GM15510 (cell line): Measurements from ENCODE around the gene ERVW-1.

Experiments used
- POLR2A ChIP-seq: IDR thresholded peaks from 3 replicates; pipeline ENCODE4 v1.6.1; 2011; ENCODE audit warnings: borderline replicate concordance; ENCODE audit not compliant: insufficient read length; ENCODE audit errors: extremely low read depth

ERVW-1 gene

GRCh38 chr7:92436612-92437445 lies 40.9 kb downstream of the ERVW-1 start:
- TF ChIP-seq POLR2A = no peak

- no peak for TF ChIP-seq POLR2A
Observed at GRCh38 chr7:92435542-92435941, 42.2 kb downstream of the ERVW-1 start.

GRCh38 chr7:92433019-92433418 lies 44.7 kb downstream of the ERVW-1 start:
- no peak for TF ChIP-seq POLR2A

GRCh38 chr7:92432299-92432946 lies 45.3 kb downstream of the ERVW-1 start:
- TF ChIP-seq POLR2A = no peak

- TF ChIP-seq POLR2A = no peak
Observed at GRCh38 chr7:92427193-92427592, 50.6 kb downstream of the ERVW-1 start.

- no peak for TF ChIP-seq POLR2A
Observed at GRCh38 chr7:92425311-92425947, 52.3 kb downstream of the ERVW-1 start.

GRCh38 chr7:92423710-92424131 lies 54.0 kb downstream of the ERVW-1 start:
- no peak for TF ChIP-seq POLR2A

GRCh38 chr7:92422926-92423325 lies 54.8 kb downstream of the ERVW-1 start:
- no peak for TF ChIP-seq POLR2A

- TF ChIP-seq POLR2A = no peak
Observed at GRCh38 chr7:92421676-92422435, 55.9 kb downstream of the ERVW-1 start.
